GM23248 (cell line): ENCODE results near the gene RAB6A. TPM values are rescaled to one million over a fixed set of nuclear protein-coding genes. Genes with fewer than 3 reads are reported as not detected.
A peak's percentile ranks its signal among the peaks of the same experiment; 100 is the strongest.

ENCODE experiments used
- DNase-seq: peaks from one replicate; pipeline ENCODE4 v3.0.0-alpha.2; 2015
- H2AFZ ChIP-seq: fragments of 200-600 bp; sonication (generic); 2 replicates; pipeline ENCODE4 v1.6.1; 2016; ENCODE audit warnings: antibody characterized with exemption
- H3F3A ChIP-seq: fragments of 200-600 bp; sonication (generic); 2 replicates; pipeline ENCODE4 v1.6.1; 2016; ENCODE audit warnings: mild to moderate bottlenecking, antibody characterized with exemption, mixed run types; ENCODE audit not compliant: insufficient read depth
- H3K27ac ChIP-seq: fragments of 200-600 bp; sonication (generic); 2 replicates; pipeline ENCODE4 v1.5.1; 2016; ENCODE audit warnings: mild to moderate bottlenecking
- H3K27me3 ChIP-seq: fragments of 200-600 bp; sonication (generic); replicated peaks from 2 replicates; pipeline ENCODE4 v1.6.1; 2016; ENCODE audit warnings: mild to moderate bottlenecking; ENCODE audit not compliant: insufficient read depth
- H3K36me3 ChIP-seq: fragments of 200-600 bp; sonication (generic); 2 replicates; pipeline ENCODE4 v1.6.1; 2016; ENCODE audit warnings: low read depth, mild to moderate bottlenecking
- H3K4me1 ChIP-seq: fragments of 200-600 bp; sonication (generic); 2 replicates; pipeline ENCODE4 v1.6.1; 2016; ENCODE audit warnings: mild to moderate bottlenecking; ENCODE audit not compliant: insufficient read depth
- H3K4me2 ChIP-seq: fragments of 200-600 bp; sonication (generic); one replicate; pipeline ENCODE4 v1.6.1; 2016; ENCODE audit warnings: mild to moderate bottlenecking; ENCODE audit not compliant: unreplicated experiment
- H3K4me3 ChIP-seq: fragments of 200-600 bp; sonication (generic); 2 replicates; pipeline ENCODE4 v1.5.1; 2016; ENCODE audit warnings: mild to moderate bottlenecking
- H3K79me2 ChIP-seq: fragments of 200-600 bp; sonication (generic); 2 replicates; pipeline ENCODE4 v1.6.1; 2016; ENCODE audit warnings: mild to moderate bottlenecking; ENCODE audit not compliant: insufficient read depth
- H3K9ac ChIP-seq: fragments of 200-600 bp; sonication (generic); 2 replicates; pipeline ENCODE4 v1.6.1; 2016; ENCODE audit warnings: mild to moderate bottlenecking
- H3K9me2 ChIP-seq: fragments of 200-600 bp; sonication (generic); 2 replicates; pipeline ENCODE4 v1.6.1; 2016; ENCODE audit warnings: mixed run types, mild to moderate bottlenecking, moderate library complexity; ENCODE audit not compliant: insufficient read depth
- H3K9me3 ChIP-seq: fragments of 200-600 bp; sonication (generic); one replicate; pipeline ENCODE4 v1.6.1; 2017; ENCODE audit warnings: low read depth
- H4K20me1 ChIP-seq: fragments of 200-600 bp; sonication (generic); 2 replicates; pipeline ENCODE4 v1.6.0; 2016; ENCODE audit not compliant: insufficient read depth
- EZH2 ChIP-seq: fragments of 200-600 bp; sonication (generic); IDR thresholded peaks from 2 replicates; pipeline ENCODE4 v1.6.1; 2018; ENCODE audit warnings: antibody characterized with exemption, mild to moderate bottlenecking; ENCODE audit not compliant: insufficient read depth, poor library complexity, severe bottlenecking
- EZH2phosphoT487 ChIP-seq: fragments of 200-600 bp; sonication (generic); IDR thresholded peaks from 2 replicates; pipeline ENCODE4 v1.6.1; 2018; ENCODE audit warnings: antibody characterized with exemption, moderate library complexity, mild to moderate bottlenecking, low read depth; ENCODE audit not compliant: insufficient read depth
- WGBS, 2 experiments: methylation state at CpG; one replicate each; pipeline ENCODE4 v1.1.6; 2015 to 2017; ENCODE audit warnings: low lambda C conversion rate in 2 of 2, low coverage in 1 of 2; ENCODE audit errors: missing lambda C conversion rate in 2 of 2; 5-methylcytosine and 5-hydroxymethylcytosine counted together
- in situ Hi-C: fragments of 300-500 bp; cut with MboI; formaldehyde crosslinking; loops from 2 replicates; pipeline ENCODE4 v1.15.0; 2020
- polyA plus RNA-seq: library from polyadenylated mRNA; unstranded; fragments of >200 nt; fragmentation: Nextera tagmentation; extraction: Ambion mirVana; gene quantifications from 2 replicates; pipeline ENCODE4 v1.2.1, GENCODE V29; 2016
- total RNA-seq: library from RNA; depleted of rRNA; stranded (reverse); fragments of >200 nt; shearing (Covaris generic); gene quantifications from 2 replicates; pipeline ENCODE4 v1.2.3, GENCODE V29; 2014; rRNA removed

RAB6A gene
- total and polyA plus RNA-seq, 2 experiments from 2014 or later: 145 to 147 TPM

GRCh38 chr11:73629907-73630306 is 131.0 kb downstream of the RAB6A start:
- no peaks in the 10 kb centered on the region for H3K27me3 ChIP-seq
- H4K20me1 ChIP-seq: no peaks in the 10 kb centered on the region
- H3K4me1 ChIP-seq: no peaks in the 10 kb centered on the region
- DNase-seq: no peak
- H3K9me2 ChIP-seq: no peaks in the 10 kb centered on the region
- no peak overlapping the region for H3K4me3 ChIP-seq
- H3K9me3 ChIP-seq: no peaks in the 10 kb centered on the region
- no peaks in the 10 kb centered on the region for H3K36me3 ChIP-seq
- H3K79me2 ChIP-seq: no peaks in the 10 kb centered on the region
- H3K9ac ChIP-seq: no peak overlapping the region
- no peak overlapping the region for H3K4me2 ChIP-seq
- no peaks in the 10 kb centered on the region for H3F3A ChIP-seq
- H2AFZ ChIP-seq: no peak overlapping the region
- H3K27ac ChIP-seq: no peak overlapping the region
- in situ Hi-C loops: no loop called here
- WGBS, 2 experiments: 62 to 69% methylated on average over 7 of the region's 7 CpGs
- TF ChIP-seq EZH2phosphoT487: no peak
- TF ChIP-seq EZH2: no peak

DNA sequence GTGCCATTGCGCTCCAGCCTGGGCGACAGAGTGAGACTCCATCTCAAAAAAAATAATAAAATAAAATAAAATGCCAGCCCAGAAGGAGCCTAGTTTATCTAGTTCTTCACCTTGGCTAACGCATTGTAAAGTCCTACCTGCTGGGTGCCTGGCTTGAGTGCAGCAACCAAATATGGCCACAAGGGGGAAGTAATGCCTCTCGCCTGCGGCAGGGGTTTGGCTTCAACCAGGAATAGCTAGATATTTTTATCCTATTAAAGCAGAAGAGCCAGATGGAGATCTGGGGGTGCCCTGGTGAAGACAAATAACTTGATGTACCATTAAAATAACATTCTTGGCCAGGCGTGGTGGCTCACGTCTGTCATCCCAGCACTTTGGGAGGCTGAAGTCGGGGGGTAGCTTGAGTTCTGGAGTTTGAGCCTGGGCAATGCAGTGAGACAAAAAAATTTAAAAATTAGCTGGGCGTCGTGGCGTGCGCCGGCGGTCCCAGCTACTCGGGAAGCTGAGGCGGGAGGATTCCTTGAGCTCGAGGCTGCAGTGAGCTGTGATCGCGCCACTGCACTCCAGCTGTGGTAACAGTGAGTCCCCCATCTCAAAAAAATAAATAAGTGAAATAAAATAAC is 135.1 kb downstream of the RAB6A start:
- H3K9ac ChIP-seq: peak overlapping the region; percentile 48
- H4K20me1 ChIP-seq: no peaks in the 10 kb centered on the region
- no peaks in the 10 kb centered on the region for H3K36me3 ChIP-seq
- H3F3A ChIP-seq: no peaks in the 10 kb centered on the region
- 8 to 9% methylated on average over 19 of the region's 19 CpGs for WGBS, 2 experiments
- no peak for TF ChIP-seq EZH2
- TF ChIP-seq EZH2phosphoT487: no peak
- no peaks in the 10 kb centered on the region for H3K9me2 ChIP-seq
- no peaks in the 10 kb centered on the region for H3K4me1 ChIP-seq
- H3K27ac ChIP-seq: no peak overlapping the region
- no peaks in the 10 kb centered on the region for H3K9me3 ChIP-seq
- in situ Hi-C loops: no loop called here
- DNase-seq: peak; percentile 80
- no peaks in the 10 kb centered on the region for H3K79me2 ChIP-seq
- H3K27me3 ChIP-seq: peaks cover 12% of the 10 kb centered on the region; the same call in 1 of the 2 replicates
- peak overlapping the region; percentile 70 for H3K4me3 ChIP-seq
- peak overlapping the region; percentile 83 for H2AFZ ChIP-seq
- peak overlapping the region; percentile 83 for H3K4me2 ChIP-seq

Other genes with a start within 250 kb of the RAB6A start
- 26.4 and 26.7 TPM in 2 replicates for gene FAM168A, start 163.0 kb downstream of the RAB6A start, total RNA-seq
- gene FAM168A, start 163.0 kb downstream of the RAB6A start, polyA plus RNA-seq: 8.2 and 9.1 TPM in 2 replicates
- gene PLEKHB1, start 114.5 kb downstream of the RAB6A start, total RNA-seq: not detected in 2 replicates
- gene PLEKHB1, start 114.5 kb downstream of the RAB6A start, polyA plus RNA-seq: not detected in 2 replicates
- 21.4 and 35.0 TPM in 2 replicates for gene MRPL48, start 26.8 kb upstream of the RAB6A start, total RNA-seq
- gene MRPL48, start 26.8 kb upstream of the RAB6A start, polyA plus RNA-seq: 39.4 and 40.1 TPM in 2 replicates
- gene COA4, start 115.8 kb upstream of the RAB6A start, total RNA-seq: 67.7 and 79.0 TPM in 2 replicates
- 78.5 and 84.0 TPM in 2 replicates for gene COA4, start 115.8 kb upstream of the RAB6A start, polyA plus RNA-seq
- gene PAAF1, start 115.9 kb upstream of the RAB6A start, total RNA-seq: 6.2 and 6.7 TPM in 2 replicates
- gene PAAF1, start 115.9 kb upstream of the RAB6A start, polyA plus RNA-seq: 24.1 and 27.2 TPM in 2 replicates
- not detected in 2 replicates for gene DNAJB13, start 190.0 kb upstream of the RAB6A start, total RNA-seq
- gene DNAJB13, start 190.0 kb upstream of the RAB6A start, polyA plus RNA-seq: 0.41 TPM in 2 replicates
- gene UCP2, start 221.8 kb upstream of the RAB6A start, total RNA-seq: 2.4 TPM in 1 of 2 replicates, not detected in the other
- 2.0 and 2.8 TPM in 2 replicates for gene UCP2, start 221.8 kb upstream of the RAB6A start, polyA plus RNA-seq
- gene UCP3, start 248.0 kb upstream of the RAB6A start, total RNA-seq: 0.11 TPM in 1 of 2 replicates, not detected in the other
- 0.22 TPM in 1 of 2 replicates, not detected in the other for gene UCP3, start 248.0 kb upstream of the RAB6A start, polyA plus RNA-seq